ENCODE results near the gene RNF169. TPM values are rescaled to one million over a fixed set of nuclear protein-coding genes. Genes with fewer than 3 reads are reported as not detected.

Gene RNF169, protein sequence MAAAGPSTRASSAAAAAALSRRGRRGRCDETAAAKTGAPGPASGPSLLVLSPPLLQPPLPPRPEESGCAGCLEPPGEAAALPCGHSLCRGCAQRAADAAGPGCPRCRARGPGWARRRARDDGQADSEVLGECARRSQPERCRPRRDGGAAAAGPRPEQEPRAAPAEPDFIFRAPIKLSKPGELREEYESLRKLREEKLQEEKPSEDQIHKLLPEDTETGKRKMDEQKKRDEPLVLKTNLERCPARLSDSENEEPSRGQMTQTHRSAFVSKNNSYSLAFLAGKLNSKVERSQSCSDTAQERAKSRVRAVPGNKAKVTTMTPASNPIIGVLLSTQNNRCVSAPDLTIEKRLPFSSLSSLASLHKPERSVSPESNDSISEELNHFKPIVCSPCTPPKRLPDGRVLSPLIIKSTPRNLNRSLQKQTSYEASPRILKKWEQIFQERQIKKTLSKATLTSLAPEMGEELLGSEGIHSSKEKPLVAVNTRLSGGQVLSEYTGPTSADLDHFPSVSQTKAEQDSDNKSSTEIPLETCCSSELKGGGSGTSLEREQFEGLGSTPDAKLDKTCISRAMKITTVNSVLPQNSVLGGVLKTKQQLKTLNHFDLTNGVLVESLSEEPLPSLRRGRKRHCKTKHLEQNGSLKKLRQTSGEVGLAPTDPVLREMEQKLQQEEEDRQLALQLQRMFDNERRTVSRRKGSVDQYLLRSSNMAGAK
- total RNA-seq (27.3 and 28.4 TPM in 2 replicates), polyA plus RNA-seq (6.7 and 8.9 TPM in 2 replicates), polyA minus RNA-seq (12.6 and 17.8 TPM in 2 replicates)
- 25.6 TPM for total RNA-seq (2013)

- ChIA-PET CTCF (interaction anchor here (1.7 kb wide), 1 partner anchor 9 kb away, joined by 11 read pairs; no protein-coding TSS in a partner anchor), POLR2A (no interaction called here)
- no peaks in the 10 kb centered on the region for H3K9me3 Mint-ChIP-seq (ENCODE audit: insufficient read depth)
- DNase-seq: peak; percentile 96
- Histone ChIP-seq H3K27ac (ENCODE audit: low read length in 2 of 2) (peak within 1 kb of the TSS; percentile 87 to 90), H3K9ac (ENCODE audit: low read length) (peak within 1 kb of the TSS; percentile 81), H3K79me2 (ENCODE audit: control insufficient read depth, insufficient read depth, low read length) (peaks cover 71% of the 10 kb centered on the region), H2AFZ (ENCODE audit: insufficient read depth, low read depth, low read length, poor library complexity, severe bottlenecking) (peak within 1 kb of the TSS; percentile 93), H3K4me1 (ENCODE audit: control insufficient read depth in 2 of 2, insufficient read depth in 2 of 2, low read length in 2 of 2) (peaks cover 19 to 24% of the 10 kb centered on the region in 2 donors), H3K4me2 (replicated peaks; ENCODE audit: low read depth, low read length, poor library complexity, severe bottlenecking) (peak within 1 kb of the TSS; percentile 94), H3K4me3 (ENCODE audit: control extremely low read depth in 1 of 5, extremely low read depth in 1 of 5, insufficient read depth in 1 of 5, low read depth in 2 of 5, low read length in 4 of 5) (peak within 1 kb of the TSS; percentile 53 to 81 (median 73)), H3K9me3 (ENCODE audit: control extremely low read depth in 1 of 3, control insufficient read depth in 2 of 3, insufficient read depth in 1 of 3, low read length in 2 of 3) (no peaks in the 10 kb centered on the region), H4K20me1 (ENCODE audit: control insufficient read depth, insufficient read depth, low read length, poor library complexity, severe bottlenecking) (no peaks in the 10 kb centered on the region), H3K27me3 (replicated peaks in 1 of 4; ENCODE audit: control extremely low read depth in 1 of 4, control insufficient read depth in 3 of 4, insufficient read depth in 4 of 4, low read length in 3 of 4) (no peaks in the 10 kb centered on the region), H3K36me3 (replicated peaks in 1 of 2; ENCODE audit: control extremely low read depth in 1 of 2, control insufficient read depth in 1 of 2, extremely low read depth in 1 of 2, insufficient read depth in 2 of 2, low read length in 1 of 2) (no peaks in the 10 kb centered on the region)
- H3K27ac Mint-ChIP-seq: peak within 1 kb of the TSS; percentile 98
- intact Hi-C loops (cut with micrococcal nuclease): loop anchor here (1.0 to 5.0 kb wide), 4 partner anchors 35 to 1151 kb away; partner anchors contain the start of genes C2CD3, FAM168A, PPME1 and SPCS2
- WGBS (ENCODE audit: insufficient coverage): under 1% methylated on average over 41 of the region's 47 CpGs
- peak within 1 kb of the TSS; percentile 93 for H3K4me3 Mint-ChIP-seq
- H3K27me3 Mint-ChIP-seq: no peaks in the 10 kb centered on the region
- ATAC-seq (ENCODE audit: low read depth): peak; percentile 98
- TF ChIP-seq CTCF (IDR thresholded peaks at IDR 0.05) (no peak), EZH2 (IDR thresholded peaks at IDR 0.05; ENCODE audit: borderline replicate concordance, insufficient read depth, low read depth, low read length, poor library complexity, severe bottlenecking) (no peak)
- H3K4me1 Mint-ChIP-seq: peaks cover 34% of the 10 kb centered on the region
Measured at GRCh38 chr11:74748211-74749126, at the start of gene RNF169. Gene RNF169, plus strand, starts transcription at chr11:74748849. Its CDS starts 32 bp downstream, at chr11:74748881.
